ENCODE data around the gene CALCOCO2.
"Not testable (repeated sequence)": the region's sequence is repeated elsewhere in the genome, so short reads cannot be mapped to it uniquely, and the experiment has no call there.

CALCOCO2 gene

GRCh38 chr17:48825446-48826381, 5.1 kb upstream of the CALCOCO2 start:
- ATAC-seq (ENCODE audit: low read depth) = peak; percentile 29; the same call in 2 of the 3 replicates
- Histone ChIP-seq H3K27me3 (ENCODE audit: insufficient read depth, poor library complexity, severe bottlenecking) (no peaks in the 10 kb centered on the region), H3K4me1 (ENCODE audit: insufficient read depth, poor library complexity, severe bottlenecking) (peaks cover 12% of the 10 kb centered on the region), H3K36me3 (ENCODE audit: low read depth) (no peaks in the 10 kb centered on the region), H3K27ac (ENCODE audit: poor library complexity, severe bottlenecking) (peak overlapping the region; percentile 7), H3K9me3 (ENCODE audit: severe bottlenecking) (no peaks in the 10 kb centered on the region), H3K4me3 (ENCODE audit: severe bottlenecking) (no peak overlapping the region)
- TF ChIP-seq CTCF (IDR thresholded peaks at IDR 0.05; ENCODE audit: poor library complexity, severe bottlenecking) = no peak
- DNase-seq (ENCODE audit: low spot score) = no peak

- Histone ChIP-seq H3K4me1 (ENCODE audit: insufficient read depth, poor library complexity, severe bottlenecking) (peaks cover 12% of the 10 kb centered on the region), H3K9me3 (ENCODE audit: severe bottlenecking) (no peaks in the 10 kb centered on the region), H3K4me3 (ENCODE audit: severe bottlenecking) (peak overlapping the region; percentile 55), H3K36me3 (ENCODE audit: low read depth) (peaks cover 4% of the 10 kb centered on the region; the same call in 1 of the 2 replicates), H3K27me3 (ENCODE audit: insufficient read depth, poor library complexity, severe bottlenecking) (no peaks in the 10 kb centered on the region), H3K27ac (ENCODE audit: poor library complexity, severe bottlenecking) (no peak overlapping the region)
- ATAC-seq (ENCODE audit: low read depth) = no peak; the same call in 2 of the 3 replicates
- DNase-seq (ENCODE audit: low spot score) = no peak
- TF ChIP-seq CTCF (IDR thresholded peaks at IDR 0.05; ENCODE audit: poor library complexity, severe bottlenecking) = no peak
Observed at GRCh38 chr17:48831549-48831883, 681 bp downstream of the CALCOCO2 start.

GRCh38 chr17:48834973-48835372, 4.1 kb downstream of the CALCOCO2 start:
- TF ChIP-seq CTCF (IDR thresholded peaks at IDR 0.05; ENCODE audit: poor library complexity, severe bottlenecking) = no peak
- H3K27me3 ChIP-seq (ENCODE audit: insufficient read depth, poor library complexity, severe bottlenecking) = no peaks in the 10 kb centered on the region
- ATAC-seq (ENCODE audit: low read depth) (no peak), DNase-seq (ENCODE audit: low spot score) (no peak)
- peaks cover 4% of the 10 kb centered on the region; the same call in 1 of the 2 replicates for H3K36me3 ChIP-seq (ENCODE audit: low read depth)
- H3K4me1 ChIP-seq (ENCODE audit: insufficient read depth, poor library complexity, severe bottlenecking) = peaks cover 7% of the 10 kb centered on the region
- H3K4me3 ChIP-seq (ENCODE audit: severe bottlenecking) = no peak overlapping the region
- no peaks in the 10 kb centered on the region for H3K9me3 ChIP-seq (ENCODE audit: severe bottlenecking)
- H3K27ac ChIP-seq (ENCODE audit: poor library complexity, severe bottlenecking) = no peak overlapping the region

- Histone ChIP-seq H3K4me3 (ENCODE audit: severe bottlenecking) (no peak overlapping the region), H3K4me1 (ENCODE audit: insufficient read depth, poor library complexity, severe bottlenecking) (peaks cover 16% of the 10 kb centered on the region), H3K27ac (ENCODE audit: poor library complexity, severe bottlenecking) (no peak overlapping the region), H3K27me3 (ENCODE audit: insufficient read depth, poor library complexity, severe bottlenecking) (no peaks in the 10 kb centered on the region), H3K9me3 (ENCODE audit: severe bottlenecking) (no peaks in the 10 kb centered on the region), H3K36me3 (ENCODE audit: low read depth) (peaks cover 4% of the 10 kb centered on the region; the same call in 1 of the 2 replicates)
- no peak for TF ChIP-seq CTCF (IDR thresholded peaks at IDR 0.05; ENCODE audit: poor library complexity, severe bottlenecking)
- DNase-seq (ENCODE audit: low spot score) (no peak), ATAC-seq (ENCODE audit: low read depth) (no peak)
Observed at GRCh38 chr17:48835971-48836370, 5.1 kb downstream of the CALCOCO2 start.

- not testable (repeated sequence) for H3K36me3 ChIP-seq (ENCODE audit: low read depth); H3K4me1 ChIP-seq (ENCODE audit: insufficient read depth, poor library complexity, severe bottlenecking); H3K4me3 ChIP-seq (ENCODE audit: severe bottlenecking); DNase-seq (ENCODE audit: low spot score); H3K9me3 ChIP-seq (ENCODE audit: severe bottlenecking); ATAC-seq (ENCODE audit: low read depth); H3K27ac ChIP-seq (ENCODE audit: poor library complexity, severe bottlenecking); H3K27me3 ChIP-seq (ENCODE audit: insufficient read depth, poor library complexity, severe bottlenecking)
Observed at GRCh38 chr17:48837458-48837857, 6.6 kb downstream of the CALCOCO2 start.
